PFSK-1 (cell line): ENCODE measurements around the gene DTNA.

Experiments
- FOXP2 ChIP-seq: optimal IDR thresholded peaks from 2 replicates; pipeline ENCODE3; 2011; ENCODE audit warnings: borderline replicate concordance, control low read depth, inconsistent platforms; ENCODE audit not compliant: insufficient read depth; ENCODE audit errors: extremely low read length, extremely low read depth
- POLR2AphosphoS5 ChIP-seq: IDR thresholded peaks from 2 replicates; pipeline ENCODE4 v1.6.1; 2012; ENCODE audit warnings: low read depth, mild to moderate bottlenecking, control low read depth, low read length, moderate library complexity
- REST ChIP-seq, 2 experiments: IDR thresholded peaks; 2 replicates each; pipeline versions ENCODE4 v1.6.1 to v1.8.0; 2011 to 2012; ENCODE audit warnings: low read depth in 2 of 2, low read length in 2 of 2, control low read depth in 1 of 2, inconsistent platforms in 1 of 2, mild to moderate bottlenecking in 1 of 2, moderate library complexity in 1 of 2; ENCODE audit not compliant: insufficient read depth in 1 of 2
- SIN3A ChIP-seq: IDR thresholded peaks from 2 replicates; pipeline ENCODE4 v1.6.1; 2012; ENCODE audit warnings: mild to moderate bottlenecking, low read length, moderate library complexity, borderline replicate concordance; ENCODE audit not compliant: insufficient read depth
- TAF1 ChIP-seq: IDR thresholded peaks from 2 replicates; pipeline ENCODE4 v1.6.1; 2012; ENCODE audit warnings: low read length, control low read depth, borderline replicate concordance; ENCODE audit not compliant: insufficient read depth

The DTNA gene

GRCh38 chr18:34710458-34710914 lies 388 bp downstream of the DTNA start:
- TF ChIP-seq FOXP2 (no peak), POLR2AphosphoS5 (no peak), SIN3A (no peak), TAF1 (no peak), REST (IDR thresholded peaks at IDR 0.05; ENCODE audit: insufficient read depth in 1 of 2, low read depth in 2 of 2, low read length in 2 of 2) (no peak)

GRCh38 chr18:34710934-34711333 lies 836 bp downstream of the DTNA start:
- no peak for TF ChIP-seq REST (IDR thresholded peaks at IDR 0.05; ENCODE audit: insufficient read depth in 1 of 2, low read depth in 2 of 2, low read length in 2 of 2)
- no peak for TF ChIP-seq TAF1
- TF ChIP-seq FOXP2: no peak
- TF ChIP-seq POLR2AphosphoS5: no peak

- TF ChIP-seq POLR2AphosphoS5 (no peak), SIN3A (no peak), TAF1 (no peak), REST (IDR thresholded peaks at IDR 0.05; ENCODE audit: insufficient read depth in 1 of 2, low read depth in 2 of 2, low read length in 2 of 2) (no peak), FOXP2 (no peak)
Measured at GRCh38 chr18:34718610-34719009, 8.5 kb downstream of the DTNA start.

- TF ChIP-seq REST (IDR thresholded peaks at IDR 0.05; ENCODE audit: insufficient read depth in 1 of 2, low read depth in 2 of 2, low read length in 2 of 2) (no peak), FOXP2 (no peak), SIN3A (no peak), POLR2AphosphoS5 (no peak), TAF1 (no peak)
Measured at GRCh38 chr18:34720220-34720619, 10.1 kb downstream of the DTNA start.

GRCh38 chr18:34723143-34723542 lies 13.0 kb downstream of the DTNA start:
- TF ChIP-seq REST (IDR thresholded peaks at IDR 0.05; ENCODE audit: insufficient read depth in 1 of 2, low read depth in 2 of 2, low read length in 2 of 2) (no peak), FOXP2 (no peak), SIN3A (no peak), TAF1 (no peak), POLR2AphosphoS5 (no peak)
